GM21515 (cell line): ENCODE data around the gene ORM1.
A peak's percentile ranks its signal among the peaks of the same experiment; 100 is the strongest.

Experiments used
- ATAC-seq: cut with Tn5 transposase; IDR thresholded peaks from one replicate; pipeline ENCODE4 v1.9.1; 2021; ENCODE audit not compliant: unreplicated experiment

ORM1 gene

DNA sequence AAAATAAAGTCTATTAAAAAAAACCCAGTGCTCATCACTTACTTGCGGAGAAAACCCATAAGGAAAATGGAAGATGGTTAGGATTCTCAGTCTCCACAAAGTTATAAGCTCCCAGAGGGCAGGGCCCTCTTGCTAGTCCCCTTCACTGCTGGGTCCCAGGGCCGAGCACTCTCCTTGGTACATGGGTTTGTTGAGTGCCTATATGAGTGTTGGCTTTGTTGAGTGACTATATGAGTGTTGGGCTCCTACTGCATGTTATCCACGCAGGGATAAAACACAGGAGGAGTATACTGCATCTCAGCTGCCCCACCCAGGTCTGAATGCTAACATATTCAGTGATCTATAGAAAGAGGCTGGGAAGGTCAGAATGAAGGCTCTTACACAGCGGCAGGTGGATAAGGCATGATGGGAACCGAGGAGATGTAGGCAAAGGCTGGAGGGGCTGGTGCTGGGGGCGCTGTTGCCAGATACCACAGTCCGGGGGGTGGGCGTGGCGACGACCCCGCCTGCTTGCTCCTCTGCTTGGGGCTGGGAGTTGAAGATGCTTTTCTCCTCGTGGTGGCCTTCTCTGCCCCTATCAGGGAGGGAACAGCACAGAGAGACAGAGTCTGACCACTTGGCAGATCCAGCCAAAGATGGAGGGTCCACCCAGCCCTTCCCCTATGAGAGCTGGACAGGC, 18.4 kb downstream of the ORM1 start:
- no peak for ATAC-seq

DNA sequence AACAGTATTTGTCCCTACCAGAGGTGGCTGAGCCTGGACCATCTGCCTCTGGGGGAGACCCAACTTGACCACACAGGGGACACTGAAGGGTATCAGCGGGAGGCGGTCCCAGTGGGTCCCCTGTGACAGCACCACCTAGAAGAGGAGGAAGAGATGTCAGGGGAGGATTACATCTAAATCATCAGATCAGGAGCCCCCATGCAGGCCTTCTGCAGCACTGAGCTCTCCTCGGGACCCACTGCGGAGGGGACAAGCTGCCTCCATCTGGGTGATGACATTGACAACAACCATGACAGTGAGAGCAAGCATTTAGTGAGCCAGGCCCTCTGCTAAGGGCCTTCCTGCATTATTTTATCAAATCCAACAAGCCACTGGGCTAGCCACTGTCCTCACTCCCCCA, 19.1 kb downstream of the ORM1 start:
- no peak for ATAC-seq

DNA sequence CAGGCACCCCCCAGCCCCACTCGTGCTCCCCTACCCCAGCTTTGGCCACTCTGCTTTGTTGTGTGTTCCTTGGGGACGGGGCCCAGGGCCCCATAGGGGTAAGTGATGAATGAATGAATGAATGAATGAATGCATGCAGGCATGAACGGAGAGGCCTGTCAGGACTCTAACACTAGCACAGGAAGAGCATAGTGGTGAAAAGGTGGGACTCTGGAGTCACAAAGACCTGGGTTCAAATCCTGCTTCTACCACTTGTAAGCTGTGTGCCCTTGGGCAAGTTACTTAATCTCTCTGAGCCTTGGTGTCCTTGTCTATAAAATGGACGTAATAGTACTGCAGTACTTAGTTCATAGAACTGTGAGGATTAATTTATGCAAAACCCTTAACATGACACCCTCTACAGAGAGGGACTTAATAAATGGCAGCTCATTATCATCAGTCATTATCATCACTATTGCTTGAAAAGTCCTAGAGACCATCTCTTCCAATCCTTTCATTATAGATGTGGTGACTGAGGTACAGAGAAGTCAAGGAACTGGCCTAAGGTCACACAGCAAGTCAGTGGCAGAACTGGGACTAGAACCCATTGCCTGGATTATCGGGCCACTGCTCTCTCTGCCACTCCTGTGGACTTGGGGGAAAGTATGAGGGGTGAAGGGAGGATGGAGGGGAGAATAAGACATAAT, 20.0 kb downstream of the ORM1 start:
- no peak for ATAC-seq

DNA sequence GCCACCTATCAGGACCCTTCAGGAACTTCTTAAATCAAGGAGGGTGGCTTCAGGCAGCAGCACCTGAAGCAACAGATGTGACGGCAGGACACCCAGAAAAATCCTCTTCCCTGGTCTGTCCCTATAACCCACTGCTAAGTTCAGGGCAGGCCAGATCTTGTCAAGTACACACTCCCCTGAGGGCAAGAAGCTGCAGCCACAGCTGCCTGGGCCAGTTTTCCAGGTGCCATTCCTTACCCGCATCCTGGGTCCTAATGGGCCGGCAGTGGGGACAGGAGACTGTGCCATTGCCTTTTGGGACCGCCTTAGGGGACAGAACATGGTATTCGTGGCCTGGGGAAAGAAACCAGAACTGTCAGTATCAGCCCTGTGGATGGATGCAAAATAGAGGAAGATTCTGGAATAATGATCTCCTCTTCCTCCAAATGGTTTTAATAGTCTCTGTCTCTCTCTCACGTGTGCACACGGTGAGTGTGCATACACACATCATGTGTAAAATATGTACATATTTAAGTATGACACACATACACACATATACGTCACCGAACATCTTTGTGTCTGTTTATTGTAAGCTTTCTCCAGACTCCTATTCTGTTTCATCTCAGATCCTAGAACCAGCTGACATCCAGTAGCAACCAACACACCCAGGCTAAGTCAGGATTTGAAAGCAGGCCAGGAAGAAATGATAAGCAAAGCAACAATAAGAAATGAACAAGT, 20.7 kb downstream of the ORM1 start:
- no peak for ATAC-seq

DNA sequence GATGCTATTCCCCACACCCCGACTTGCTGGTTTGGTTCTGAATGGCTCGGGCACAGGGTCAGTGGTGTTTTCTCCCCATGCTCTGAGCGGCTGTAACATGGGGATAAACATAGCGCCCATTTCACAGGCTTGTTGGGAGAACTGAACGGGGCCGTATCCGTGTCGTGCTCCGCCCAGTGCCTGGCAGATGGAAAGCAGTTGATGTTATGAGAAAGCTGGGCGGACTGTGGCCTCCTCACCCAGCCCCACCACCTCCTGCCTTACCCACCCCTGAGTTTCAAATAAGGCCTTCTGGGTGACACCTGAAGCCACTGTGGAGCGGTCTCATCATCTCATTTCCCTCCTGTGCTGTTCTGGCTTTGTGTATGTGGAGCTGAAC, 21.3 kb downstream of the ORM1 start:
- ATAC-seq, result no peak

DNA sequence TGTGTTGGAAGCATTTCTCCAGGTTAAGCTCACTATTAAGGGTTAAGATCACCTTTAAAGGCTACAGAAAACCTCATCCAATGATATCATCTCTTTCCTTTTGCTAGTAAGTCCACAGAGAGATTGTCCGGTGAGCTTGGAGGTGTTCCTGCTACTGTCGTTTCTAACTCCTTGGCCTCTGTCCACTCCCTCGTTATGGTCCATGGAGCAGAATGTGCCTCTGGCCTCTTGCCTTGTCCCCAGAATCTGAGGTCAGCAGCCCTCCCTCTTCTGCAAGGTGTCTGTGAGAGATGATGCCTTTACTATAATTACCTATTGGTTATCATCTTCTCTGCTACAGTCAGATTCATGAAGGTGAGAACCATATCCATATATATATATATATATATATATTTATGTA, 21.8 kb downstream of the ORM1 start:
- no peak for ATAC-seq

DNA sequence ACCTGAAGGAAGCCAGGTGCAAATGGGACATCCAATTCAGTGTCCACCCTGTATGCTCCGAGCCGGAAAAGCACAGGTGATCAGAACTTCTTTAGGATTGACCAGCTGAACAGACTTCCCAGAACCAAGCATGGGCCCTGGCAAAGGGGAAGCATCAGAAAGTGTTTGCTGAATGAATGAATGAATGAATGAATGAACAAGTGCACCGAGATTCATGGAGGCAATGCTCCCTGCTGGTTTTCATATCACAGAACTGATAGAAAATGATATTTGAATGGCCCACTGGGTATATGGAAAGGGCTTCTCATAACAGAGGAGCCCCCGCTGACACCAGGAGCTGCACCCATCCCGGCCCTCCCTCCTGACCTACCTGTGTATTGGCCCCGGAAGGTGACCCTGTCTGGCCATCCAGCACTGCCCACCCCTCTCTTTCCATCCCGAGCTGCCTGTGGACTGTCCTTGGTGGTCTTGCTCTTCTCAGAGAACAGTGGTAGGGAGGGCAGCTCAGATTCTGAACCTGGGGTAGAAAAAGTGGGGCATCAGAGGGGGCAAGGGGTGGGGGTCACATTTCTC, 22.7 kb downstream of the ORM1 start:
- ATAC-seq, result no peak

DNA sequence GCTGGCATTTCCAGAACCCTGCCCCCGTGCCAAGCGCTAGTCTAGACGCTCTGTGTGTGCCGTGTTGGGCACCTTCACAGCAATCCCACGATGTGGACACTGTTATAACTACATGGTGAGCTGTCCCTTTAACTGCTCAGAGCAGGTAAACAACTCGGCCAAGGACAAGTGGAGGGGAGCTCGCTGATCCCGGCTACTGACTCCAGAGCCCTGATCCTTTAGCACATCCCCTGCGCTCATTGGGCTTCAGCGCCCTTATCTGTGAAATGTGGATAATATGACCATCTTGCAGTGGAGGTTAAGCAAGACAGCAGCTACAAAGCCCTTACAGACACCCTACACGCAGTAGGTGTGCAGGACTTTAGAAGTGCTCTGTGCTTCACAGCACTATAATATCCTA, 23.2 kb downstream of the ORM1 start:
- no peak for ATAC-seq

DNA sequence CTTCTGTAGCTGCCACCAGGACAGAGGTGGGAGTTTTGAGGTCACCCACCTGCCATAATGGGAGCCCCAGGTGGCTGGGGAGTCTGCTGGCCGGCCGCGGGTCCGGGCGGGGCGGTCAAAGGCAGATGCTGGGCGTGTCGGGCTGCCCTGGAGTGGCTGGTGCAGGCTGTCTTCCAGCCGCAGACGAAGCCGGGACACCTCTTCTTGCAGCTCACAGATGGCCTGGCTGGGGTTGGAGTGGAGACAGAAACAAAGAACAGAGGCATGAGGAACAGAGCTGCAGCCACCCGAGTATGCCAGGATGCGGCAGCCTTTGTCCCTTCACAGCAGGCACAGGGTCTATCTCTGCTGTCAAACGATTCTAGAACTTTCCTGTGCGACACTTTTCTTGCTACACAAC, 24.8 kb downstream of the ORM1 start:
- ATAC-seq, result no peak

DNA sequence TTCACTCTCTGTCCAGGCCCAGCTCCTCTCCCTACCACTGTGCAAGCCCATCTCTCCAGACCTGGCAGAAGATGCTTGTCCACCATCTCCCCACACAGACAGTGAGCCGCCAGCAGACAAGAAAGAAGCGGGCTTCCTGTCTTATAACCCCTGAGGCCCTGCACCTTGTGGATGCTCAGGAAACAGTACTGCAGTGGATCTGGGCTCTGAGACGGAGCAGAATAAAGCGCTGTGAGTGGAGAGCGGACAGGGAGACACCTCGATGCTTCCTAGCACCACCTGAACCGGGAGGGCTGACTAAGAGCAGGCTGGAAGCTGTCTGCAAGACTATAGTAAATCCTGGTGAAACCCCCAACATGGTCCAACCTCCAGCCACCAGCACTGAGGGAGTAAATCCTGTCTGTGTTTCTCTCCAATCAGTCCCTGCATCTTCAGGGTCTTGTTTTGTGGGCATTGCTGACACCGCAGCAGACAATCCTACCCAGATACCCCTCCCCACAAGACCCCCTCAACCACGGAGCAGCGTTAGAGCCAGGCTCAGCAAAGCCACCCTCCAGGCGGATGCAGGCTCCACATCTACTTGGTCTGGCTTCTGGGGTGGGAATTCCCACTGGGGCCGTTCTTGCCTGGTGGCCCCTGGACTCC, 25.5 kb downstream of the ORM1 start:
- ATAC-seq, result no peak

DNA sequence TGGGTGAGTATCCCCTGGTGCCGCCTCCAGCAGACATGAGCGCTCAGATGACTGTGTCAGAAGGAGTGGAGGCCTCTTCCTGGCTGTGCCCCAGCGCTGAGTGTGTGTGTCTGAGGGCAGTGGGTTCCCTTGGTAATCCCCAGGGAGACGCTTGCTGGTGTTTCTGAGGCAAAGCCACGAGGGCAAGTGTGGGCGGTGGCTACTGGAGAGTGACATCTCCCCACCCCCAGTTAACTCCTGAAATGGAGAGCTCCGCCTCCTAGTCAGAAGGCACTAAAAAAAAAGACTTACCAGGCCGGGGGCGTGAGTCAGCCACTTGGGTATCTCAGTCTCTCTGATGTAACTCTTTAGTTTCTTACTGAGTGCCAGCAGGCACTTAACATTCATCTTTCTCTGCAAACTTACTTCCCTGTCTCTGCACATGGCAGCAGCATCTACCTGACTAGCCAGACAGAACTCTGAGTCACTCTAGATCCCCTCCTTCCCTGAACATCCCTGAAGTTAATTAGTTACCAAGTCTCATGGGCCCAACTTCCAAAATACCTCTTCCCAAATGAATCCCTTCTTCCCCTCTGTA, 26.1 kb downstream of the ORM1 start:
- ATAC-seq, result peak; percentile 67

DNA sequence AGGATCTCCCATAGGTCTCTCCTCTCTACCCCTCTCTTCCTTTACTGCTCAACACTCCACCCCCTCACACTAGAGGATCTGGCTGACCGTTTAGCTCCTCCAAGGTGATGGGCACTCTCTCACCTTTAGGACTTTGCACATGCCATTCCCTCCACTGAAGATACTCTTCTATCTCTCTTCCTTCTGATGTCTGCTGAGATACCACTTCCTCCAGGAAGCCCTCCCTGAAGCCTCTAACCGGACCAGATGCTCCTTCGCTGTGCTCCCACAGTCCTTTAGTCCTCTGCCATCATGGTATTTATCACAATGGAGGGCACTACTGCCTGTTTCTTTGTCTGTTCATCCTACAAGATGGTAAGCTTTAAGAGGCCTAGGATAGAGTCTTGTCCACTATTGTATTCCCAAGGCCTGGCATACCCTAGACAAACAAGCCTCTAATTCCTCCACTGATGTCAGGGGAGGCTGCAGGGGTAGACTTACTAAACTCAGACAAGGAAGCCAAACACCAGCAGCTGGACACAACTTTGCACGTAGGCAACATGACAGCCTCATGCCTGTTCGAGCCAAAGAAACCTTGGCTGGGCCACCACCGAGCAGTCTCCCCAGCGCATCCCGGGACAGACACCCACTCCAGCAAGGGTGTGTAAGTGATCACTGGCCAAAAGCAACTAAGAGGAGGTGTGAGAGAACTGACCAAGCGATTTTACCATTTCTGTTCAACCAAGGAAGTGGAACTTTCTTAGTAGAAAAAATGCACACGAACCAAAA, 27.0 kb downstream of the ORM1 start:
- ATAC-seq, result no peak

DNA sequence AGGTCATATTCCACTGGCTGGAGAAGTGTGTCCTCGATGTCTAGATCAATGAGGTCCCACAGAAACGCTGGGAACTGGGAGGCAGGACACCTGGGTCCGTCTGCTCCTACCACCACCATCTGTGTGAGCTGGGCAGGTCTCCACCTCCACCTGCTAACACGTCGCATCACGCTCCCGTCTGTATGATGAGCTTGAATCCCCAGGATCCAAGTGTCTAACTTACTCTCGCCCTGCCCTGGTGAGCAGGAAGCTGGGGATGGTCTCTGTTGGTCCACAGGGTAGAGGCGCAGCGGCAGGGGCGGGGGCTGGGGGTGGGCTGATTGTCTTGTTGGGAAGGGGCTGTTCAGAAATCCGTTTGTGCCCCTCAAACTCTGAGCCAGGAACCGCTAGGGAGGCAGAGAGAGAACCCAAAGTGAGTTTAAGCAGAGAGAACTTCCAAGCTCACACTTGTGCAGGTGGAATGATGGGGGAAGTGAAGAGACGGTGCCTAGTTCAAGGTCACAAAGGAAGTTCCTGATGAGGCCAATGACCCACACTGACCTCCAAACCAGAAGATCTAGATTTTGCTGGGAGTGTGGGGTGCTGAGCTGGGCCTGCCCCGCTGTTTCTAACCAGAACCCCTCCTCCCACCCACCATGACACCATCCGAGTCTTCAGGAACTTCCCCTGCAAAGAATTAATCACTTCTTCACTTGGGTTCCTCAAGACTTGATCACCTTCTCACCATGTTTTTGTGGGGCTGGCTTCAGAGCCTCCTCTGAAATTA, 27.9 kb downstream of the ORM1 start:
- ATAC-seq, result no peak

DNA sequence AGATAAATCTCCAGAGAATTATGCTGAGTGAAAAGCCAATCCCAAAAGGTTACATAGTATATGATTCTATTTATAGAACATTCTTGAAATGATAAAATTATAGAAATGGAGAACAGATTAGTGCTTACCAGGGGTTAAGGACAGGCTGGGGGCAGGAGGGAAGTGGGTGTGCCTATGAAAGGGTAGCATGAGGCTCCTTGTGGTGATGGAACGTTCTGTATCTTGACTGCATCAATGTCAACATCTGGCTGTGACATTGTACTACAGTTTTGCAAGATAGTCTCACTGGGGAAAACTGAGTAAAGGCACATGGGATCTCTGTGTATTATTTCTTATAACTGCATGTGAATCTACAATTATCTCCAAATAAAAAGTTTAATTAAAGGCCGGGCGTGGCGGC, 29.0 kb downstream of the ORM1 start:
- ATAC-seq, result no peak

DNA sequence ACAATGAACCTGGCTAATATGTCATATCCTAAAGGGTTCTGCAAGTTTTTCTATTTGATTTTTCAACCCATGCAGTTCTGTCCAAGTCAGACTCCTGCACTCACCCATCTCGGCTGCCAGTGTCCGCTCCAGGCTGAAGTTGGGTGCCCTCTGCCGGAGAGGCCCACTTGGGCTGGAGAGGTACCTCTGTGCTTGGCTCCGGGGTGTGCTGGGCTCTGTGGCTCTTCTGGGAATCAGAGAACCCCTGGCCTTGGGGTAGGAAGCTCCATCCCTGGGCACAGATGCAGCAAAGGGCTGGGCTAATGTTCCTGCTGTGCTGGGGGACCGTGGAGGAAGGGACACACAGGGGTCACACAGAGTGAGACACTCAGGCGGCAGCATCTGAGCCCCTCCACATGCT, 32.9 kb downstream of the ORM1 start:
- no peak for ATAC-seq

DNA sequence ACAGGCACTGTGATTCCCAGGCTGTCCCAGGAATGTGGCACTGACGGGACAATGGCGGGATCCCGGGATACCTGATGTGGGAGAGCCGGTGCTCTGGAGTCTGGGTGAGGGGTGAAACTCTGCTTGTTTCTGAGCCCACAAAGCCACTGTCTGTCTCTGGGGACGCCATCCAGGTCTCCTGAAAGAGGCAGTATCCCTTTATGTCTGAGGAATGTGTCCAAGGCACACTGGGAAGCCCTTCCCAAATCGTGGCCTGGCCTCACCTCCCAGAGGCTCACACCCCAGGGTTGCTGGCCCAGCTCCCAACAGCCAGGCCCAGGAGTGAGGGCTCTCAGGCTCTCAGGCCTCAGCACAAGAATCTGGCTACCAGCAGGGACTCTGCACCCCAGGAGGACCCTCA, 33.9 kb downstream of the ORM1 start:
- ATAC-seq, result no peak

DNA sequence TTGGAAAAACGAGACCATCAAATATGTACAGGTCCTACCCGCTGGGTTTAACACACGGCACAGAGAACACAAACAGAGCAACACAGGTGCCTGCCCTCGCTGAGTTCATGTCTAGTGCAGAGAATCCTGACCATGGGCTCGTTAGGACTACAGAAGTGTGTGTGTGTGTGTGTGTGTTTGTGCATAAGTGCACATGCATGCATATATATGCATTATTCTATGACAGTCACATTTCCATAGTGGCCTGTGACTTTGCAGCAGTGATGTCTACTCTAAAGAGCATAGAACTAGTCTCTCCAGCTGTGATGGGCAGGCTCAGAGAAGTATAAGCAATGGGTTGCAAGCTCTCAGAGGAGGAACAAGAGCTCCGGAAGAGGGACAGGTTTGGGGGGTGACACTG, 34.5 kb downstream of the ORM1 start:
- no peak for ATAC-seq

DNA sequence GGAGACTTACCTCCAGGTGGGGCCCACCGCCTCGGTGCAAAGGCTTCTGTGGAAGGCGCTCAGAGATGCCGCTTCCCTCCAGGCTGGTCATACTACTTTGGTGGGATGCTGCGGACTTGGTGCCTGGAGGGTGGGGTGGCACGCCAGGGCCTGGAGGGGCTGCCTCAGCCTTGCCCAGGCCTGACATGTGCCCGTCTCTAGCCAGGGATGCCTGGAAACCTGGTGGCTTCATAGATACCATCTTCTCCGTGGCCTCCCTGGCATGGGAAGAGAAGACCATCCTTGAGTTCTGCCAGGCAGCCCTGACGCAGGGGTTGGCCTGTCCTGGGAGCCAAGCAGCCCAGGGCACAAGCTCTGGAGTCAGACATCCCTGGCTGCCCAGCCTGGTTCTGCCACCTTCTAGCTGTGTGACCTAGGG, 35.0 kb downstream of the ORM1 start:
- no peak for ATAC-seq

DNA sequence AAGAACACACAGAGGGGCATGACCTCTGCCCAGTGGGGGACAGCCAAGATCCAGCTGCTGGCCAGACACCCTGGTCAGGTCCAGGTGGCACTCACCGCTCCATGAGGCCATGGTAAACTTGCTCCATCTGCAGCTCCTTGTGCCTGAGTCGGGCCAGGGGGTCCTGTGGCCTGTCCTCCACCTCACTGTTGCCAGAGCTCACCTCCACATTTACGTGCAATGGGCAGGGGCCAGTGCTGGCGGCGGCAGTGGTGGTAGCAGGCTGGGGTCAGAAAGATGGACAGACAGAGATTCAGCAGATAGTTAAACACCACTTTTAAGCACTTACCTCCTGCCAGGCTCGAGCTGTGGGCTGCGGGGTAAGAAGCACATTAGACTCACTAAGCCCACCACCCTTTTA, 36.9 kb downstream of the ORM1 start:
- ATAC-seq, result no peak

DNA sequence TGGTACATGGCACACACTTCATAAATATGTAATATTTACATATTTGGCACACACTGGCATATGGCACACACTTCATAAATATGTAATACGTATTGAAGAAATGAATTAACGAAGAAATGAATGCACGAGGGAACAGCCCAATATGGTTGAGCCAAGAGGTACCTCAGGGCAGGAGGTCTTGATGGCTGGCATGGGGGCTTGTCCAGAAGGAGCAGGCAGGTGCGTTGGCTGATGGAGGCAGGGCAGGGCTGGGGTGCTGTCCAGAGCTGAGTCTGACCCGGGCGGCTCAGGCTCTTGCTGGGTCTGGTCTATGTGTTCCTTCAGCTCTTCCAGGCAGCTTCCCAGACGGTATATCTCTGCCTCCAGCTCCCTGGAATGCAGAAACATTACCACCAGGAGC, 38.6 kb downstream of the ORM1 start:
- ATAC-seq, result no peak
